Fibroblast of lung (primary cell): ENCODE measurements around the gene FUCA1. TPM values are rescaled to one million over a fixed set of nuclear protein-coding genes. Genes with fewer than 3 reads are reported as not detected.
"Not testable (repeated sequence)": the region's sequence is repeated elsewhere in the genome, so short reads cannot be mapped to it uniquely, and the experiment has no call there.

Experiments used
- DNase-seq, 2 donors: peaks; one replicate each; pipeline versions ENCODE4 v3.0.0 to v3.0.0-alpha.2; 2010; ENCODE audit warnings: low read depth in 2 of 2
- H2AFZ ChIP-seq: 2 replicates; pipeline ENCODE4 v1.5.1; 2012; ENCODE audit warnings: low read length, control low read depth, inconsistent platforms
- H3K27ac ChIP-seq: 2 replicates; pipeline ENCODE4 v1.5.1; 2011; ENCODE audit warnings: low read length, control low read depth; ENCODE audit not compliant: insufficient read depth
- H3K27me3 ChIP-seq: 2 replicates; pipeline ENCODE4 v1.5.1; 2011; ENCODE audit warnings: mild to moderate bottlenecking, low read length; ENCODE audit not compliant: control insufficient read depth, insufficient read depth
- H3K36me3 ChIP-seq: 2 replicates; pipeline ENCODE4 v1.5.1; 2011; ENCODE audit warnings: low read length; ENCODE audit not compliant: control insufficient read depth, insufficient read depth
- H3K4me1 ChIP-seq: 2 replicates; pipeline ENCODE4 v1.5.1; 2011; ENCODE audit warnings: low read length; ENCODE audit not compliant: control insufficient read depth, insufficient read depth; ENCODE audit errors: extremely low read depth
- H3K4me2 ChIP-seq: 2 replicates; pipeline ENCODE4 v1.5.1; 2011; ENCODE audit warnings: low read length, control low read depth; ENCODE audit not compliant: insufficient read depth; ENCODE audit errors: extremely low read depth
- H3K4me3 ChIP-seq, 4 experiments: fragments of 200-600 bp in 1 of 4; sonication (generic) in 1 of 4; replicated peaks in 1 of 4; 2 replicates each; pipeline ENCODE4 v1.5.1; 2011 to 2016; ENCODE audit warnings: low read length in 4 of 4, low read depth in 3 of 4, mild to moderate bottlenecking in 3 of 4, control low read depth in 2 of 4, inconsistent platforms in 1 of 4, mixed read lengths in 1 of 4; ENCODE audit not compliant: insufficient read depth in 1 of 4; ENCODE audit errors: control extremely low read depth in 1 of 4
- H3K79me2 ChIP-seq: 2 replicates; pipeline ENCODE4 v1.5.1; 2012; ENCODE audit warnings: mild to moderate bottlenecking, low read length, inconsistent platforms; ENCODE audit not compliant: control insufficient read depth, insufficient read depth
- H3K9ac ChIP-seq: 2 replicates; pipeline ENCODE4 v1.5.1; 2011; ENCODE audit warnings: mild to moderate bottlenecking, low read length, control low read depth; ENCODE audit not compliant: insufficient read depth
- H3K9me3 ChIP-seq: 2 replicates; pipeline ENCODE4 v1.5.1; 2012; ENCODE audit warnings: low read depth, low read length; ENCODE audit not compliant: control insufficient read depth, insufficient read depth
- H4K20me1 ChIP-seq: 2 replicates; pipeline ENCODE4 v1.5.1; 2011; ENCODE audit warnings: low read length; ENCODE audit not compliant: control insufficient read depth, insufficient read depth; ENCODE audit errors: extremely low read depth
- CTCF ChIP-seq, 2 donors: IDR thresholded peaks in 1 of 2; conservative IDR thresholded peaks in 1 of 2; 1 replicate in 1 of 2; 2 replicates in 1 of 2; pipeline ENCODE4 v1.5.1; 2011 to 2012; ENCODE audit warnings: low read length in 2 of 2, control low read depth in 1 of 2, inconsistent platforms in 1 of 2, low read depth in 1 of 2, mild to moderate bottlenecking in 1 of 2
- EZH2 ChIP-seq: IDR thresholded peaks from 2 replicates; pipeline ENCODE4 v1.5.1; 2012; ENCODE audit warnings: low read length, control low read depth, mild to moderate bottlenecking; ENCODE audit errors: missing control alignments
- polyA plus RNA-seq, 2 donors: library from polyadenylated mRNA; depleted of rRNA in 1 of 2; stranded (reverse) in 1 of 2; unstranded in 1 of 2; fragments of >200 nt; gene quantifications; 2 replicates each; pipeline ENCODE4 v1.2.1, GENCODE V29; 2011 to 2012; ENCODE audit warnings: missing spikeins in 1 of 2
- total RNA-seq: library from RNA; depleted of rRNA; stranded (reverse); fragments of >200 nt; gene quantifications from 2 replicates; pipeline ENCODE4 v1.2.1, GENCODE V29; 2014

Gene FUCA1
- total and polyA plus RNA-seq, 2 donors (not counting 1 experiment from before 2014, with no cell fraction given) = 4.1 to 9.7 TPM

- Histone ChIP-seq H4K20me1 (no peaks in the 10 kb centered on the region), H3K36me3 (peaks cover 2% of the 10 kb centered on the region), H3K9ac (no peak overlapping the region), H2AFZ (no peak overlapping the region), H3K79me2 (no peaks in the 10 kb centered on the region), H3K27ac (no peak overlapping the region), H3K4me1 (peaks cover 7% of the 10 kb centered on the region), H3K27me3 (no peaks in the 10 kb centered on the region), H3K4me3 (no peak overlapping the region), H3K4me2 (no peak overlapping the region), H3K9me3 (no peaks in the 10 kb centered on the region)
- no peak for DNase-seq
- TF ChIP-seq EZH2 = no peak
- peak in 1 of 2 donors; percentile 20 for TF ChIP-seq CTCF (conservative IDR thresholded peaks at IDR 0.05 in 1 of 2, IDR thresholded peaks at IDR 0.05 in 1 of 2; ENCODE audit: low read depth in 1 of 2, low read length in 2 of 2)
Measured at GRCh38 chr1:23804183-23804835, 63.8 kb downstream of the FUCA1 start.

GRCh38 chr1:23803674-23804073 is 64.4 kb downstream of the FUCA1 start:
- Histone ChIP-seq H3K79me2 (no peaks in the 10 kb centered on the region), H3K4me3 (no peak overlapping the region), H3K9me3 (no peaks in the 10 kb centered on the region), H2AFZ (no peak overlapping the region), H3K27me3 (no peaks in the 10 kb centered on the region), H3K27ac (no peak overlapping the region), H3K9ac (no peak overlapping the region), H3K36me3 (peaks cover 2% of the 10 kb centered on the region), H4K20me1 (no peaks in the 10 kb centered on the region), H3K4me2 (no peak overlapping the region), H3K4me1 (peaks cover 8% of the 10 kb centered on the region)
- TF ChIP-seq CTCF (conservative IDR thresholded peaks at IDR 0.05 in 1 of 2, IDR thresholded peaks at IDR 0.05 in 1 of 2; ENCODE audit: low read depth in 1 of 2, low read length in 2 of 2) = no peak
- TF ChIP-seq EZH2 = no peak
- no peak for DNase-seq

DNA sequence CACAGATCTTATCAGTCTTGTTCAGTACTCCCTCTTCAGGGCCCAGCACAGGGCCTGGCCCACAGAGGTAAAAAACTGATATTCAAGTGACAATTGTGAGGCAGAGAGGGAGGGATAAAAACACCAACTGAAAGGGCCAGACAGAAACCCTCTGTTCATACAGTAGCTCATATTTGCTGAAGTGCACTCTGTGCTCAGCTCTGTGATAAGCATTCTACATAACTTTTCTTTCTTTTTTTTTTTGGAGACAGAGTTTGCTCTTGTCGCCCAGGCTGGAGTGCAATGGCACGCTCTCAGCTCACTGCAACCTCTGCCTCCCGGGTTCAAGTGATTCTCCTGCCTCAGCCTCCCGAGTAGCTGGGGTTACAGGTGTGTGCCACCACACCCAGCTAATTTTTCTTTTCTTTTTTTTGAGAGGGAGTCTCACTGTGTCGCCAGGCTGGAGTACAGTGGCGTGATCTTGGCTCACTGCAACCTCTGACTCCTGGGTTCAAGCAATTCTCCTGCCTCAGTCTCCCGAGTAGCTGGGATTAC is 65.2 kb downstream of the FUCA1 start:
- H3K36me3 ChIP-seq, H3K4me2 ChIP-seq, H3K4me3 ChIP-seq, DNase-seq, H3K27me3 ChIP-seq, H3K79me2 ChIP-seq, H4K20me1 ChIP-seq, H3K4me1 ChIP-seq, H3K27ac ChIP-seq, H2AFZ ChIP-seq, H3K9ac ChIP-seq, H3K9me3 ChIP-seq: not testable (repeated sequence)
